HepG2 (cell line): Measurements from ENCODE around the gene COPS9. TPM values are rescaled to one million over a fixed set of nuclear protein-coding genes. Genes with fewer than 3 reads are reported as not detected.

ENCODE experiments used
- ATAC-seq: fragments of 200-7000 bp; cut with Tn5 transposase; 3 replicates; pipeline ENCODE4 v1.9.1; 2020; ENCODE audit warnings: mild to moderate bottlenecking, moderate library complexity
- BruUV-seq: library from RNA; stranded (reverse); fragments of 400-500 nt; replicated peaks from 2 replicates; lab custom pipeline; 2021; lab: Mats Ljungman, UMichigan
- CTCF ChIA-PET: fragments of 300-600 bp; formaldehyde crosslinking; extraction: SDS; loops from one replicate; lab custom pipeline; 2021; ENCODE audit warnings: low total read pairs, inconsistent platforms, low intra/inter-chr PET ratio; lab: Yijun Ruan, JAX
- POLR2A ChIA-PET: fragments of 350-600 bp; sonication (Branson Sonifier 250); formaldehyde crosslinking; loops from one replicate; lab custom pipeline; 2020; ENCODE audit warnings: antibody characterized with exemption, inconsistent platforms; lab: Yijun Ruan, JAX
- DNase-seq: peaks from one replicate; pipeline ENCODE4 v3.0.0-alpha.2; 2015; ENCODE audit warnings: low spot score
- FAIRE-seq: peaks from 3 replicates; lab custom pipeline; 2011; peaks lifted over from hg19 to GRCh38; lab: Jason Lieb, UNC
- H2AFZ ChIP-seq: one replicate; pipeline ENCODE4 v1.6.1; 2011; ENCODE audit warnings: low read length, inconsistent platforms
- H3K27ac ChIP-seq: fragments of 300-600 bp; 3 replicates; pipeline ENCODE4 v1.8.0; 2011; ENCODE audit warnings: mixed run types, mild to moderate bottlenecking, mixed read lengths, low read length, inconsistent platforms; ENCODE audit not compliant: insufficient read depth; ENCODE audit errors: extremely low read length
- H3K27me3 ChIP-seq, 2 experiments: fragments of 200-600 bp in 1 of 2; 2 replicates in 1 of 2; 3 replicates in 1 of 2; pipeline versions ENCODE4 v1.6.0 to v1.8.0; 2011; ENCODE audit warnings: low read length in 2 of 2, mild to moderate bottlenecking in 2 of 2, moderate library complexity in 2 of 2, inconsistent platforms in 1 of 2; ENCODE audit not compliant: insufficient read depth in 2 of 2, control insufficient read depth in 1 of 2
- H3K36me3 ChIP-seq, 2 experiments: fragments of 200-600 bp in 1 of 2; replicated peaks in 1 of 2; 2 replicates in 1 of 2; 3 replicates in 1 of 2; pipeline versions ENCODE4 v1.5.1 to v1.8.0; 2011; ENCODE audit warnings: low read length in 2 of 2, inconsistent platforms in 1 of 2; ENCODE audit not compliant: insufficient read depth in 2 of 2, control insufficient read depth in 1 of 2
- H3K4me1 ChIP-seq: 2 replicates; pipeline ENCODE4 v1.5.1; 2012; ENCODE audit warnings: low read length, inconsistent platforms; ENCODE audit not compliant: insufficient read depth
- H3K4me2 ChIP-seq: 2 replicates; pipeline ENCODE4 v1.6.0; 2011; ENCODE audit warnings: low read depth, low read length, inconsistent platforms
- H3K4me3 ChIP-seq, 3 experiments: fragments of 200-600 bp in 1 of 3; sonication (generic), shearing (Covaris generic) in 1 of 3; replicated peaks in 1 of 3; 2 replicates each; pipeline ENCODE4 v1.5.1; 2011 to 2016; ENCODE audit warnings: low read length in 3 of 3, inconsistent platforms in 2 of 3, low read depth in 2 of 3, mild to moderate bottlenecking in 2 of 3, control low read depth in 1 of 3, mixed read lengths in 1 of 3; ENCODE audit not compliant: insufficient read depth in 1 of 3
- H3K79me2 ChIP-seq: one replicate; pipeline ENCODE4 v1.6.1; 2011; ENCODE audit warnings: low read length, inconsistent platforms; ENCODE audit not compliant: insufficient read depth
- H3K9ac ChIP-seq: 2 replicates; pipeline ENCODE4 v1.6.0; 2011; ENCODE audit warnings: mild to moderate bottlenecking, low read depth, low read length, inconsistent platforms; ENCODE audit not compliant: insufficient read depth
- H3K9me3 ChIP-seq: 2 replicates; pipeline ENCODE4 v1.5.1; 2012; ENCODE audit warnings: mild to moderate bottlenecking, low read length
- H4K20me1 ChIP-seq: 2 replicates; pipeline ENCODE4 v1.6.0; 2011; ENCODE audit warnings: inconsistent platforms, mild to moderate bottlenecking, low read length, moderate library complexity; ENCODE audit not compliant: insufficient read depth
- ELF3 ChIP-seq: IDR thresholded peaks from 2 replicates; pipeline ENCODE4 v1.6.1; 2016; ENCODE audit warnings: missing genetic modification reagents, missing compliant biosample characterization
- NFE2L1 ChIP-seq: sonication (generic); formaldehyde crosslinking; IDR thresholded peaks from 2 replicates; pipeline ENCODE4 v1.4.0; 2020; ENCODE audit warnings: missing genetic modification reagents, mild to moderate bottlenecking, borderline replicate concordance
- RBM39 ChIP-seq: fragments of 200-400 bp; formaldehyde crosslinking; IDR thresholded peaks from one replicate; pipeline ENCODE4 v1.6.1; 2018; ENCODE audit warnings: antibody characterized with exemption, mild to moderate bottlenecking, low read depth, low read length; ENCODE audit not compliant: poor library complexity, severe bottlenecking
- ZNF121 ChIP-seq: sonication (generic); formaldehyde crosslinking; IDR thresholded peaks from 2 replicates; pipeline ENCODE4 v1.5.0; 2020; ENCODE audit warnings: mild to moderate bottlenecking, missing genetic modification reagents
- ZNF335 ChIP-seq: sonication (generic); formaldehyde crosslinking; IDR thresholded peaks from 2 replicates; pipeline ENCODE4 v1.4.0; 2020; ENCODE audit warnings: missing genetic modification reagents
- ZNF350 ChIP-seq: sonication (generic); formaldehyde crosslinking; IDR thresholded peaks from 2 replicates; pipeline ENCODE4 v1.4.0; 2020; ENCODE audit warnings: mild to moderate bottlenecking, low read depth, missing genetic modification reagents, borderline replicate concordance
- ZNF510 ChIP-seq: sonication (generic); formaldehyde crosslinking; IDR thresholded peaks from 2 replicates; pipeline ENCODE4 v1.4.0; 2020; ENCODE audit warnings: low read depth, mild to moderate bottlenecking, missing genetic modification reagents
- WGBS: methylation state at CpG from one replicate; pipeline ENCODE4 v1.1.6; 2017; ENCODE audit warnings: low lambda C conversion rate; 5-methylcytosine and 5-hydroxymethylcytosine counted together
- in situ Hi-C: cut with HindIII; loops from 2 replicates; pipeline ENCODE4 v1.10.0; 2017; ENCODE audit warnings: low pct_unique_long_range_greater_than_20kb; ENCODE audit not compliant: extremely low pct_ligation_motif_present
- intact Hi-C: fragments of 100-400 bp; cut with micrococcal nuclease; formaldehyde crosslinking; loops from one replicate; pipeline ENCODE4 v1.10.0; 2022; ENCODE audit not compliant: unreplicated experiment
- polyA plus RNA-seq, 8 experiments: library from polyadenylated mRNA; depleted of rRNA in 3 of 8; stranded (reverse) in 7 of 8; unstranded in 1 of 8; fragments of >200 nt; fragmentation: Illumina TruSeq in 4 of 8; extraction: Trizol in 4 of 8; gene quantifications; 2 replicates each; pipeline versions ENCODE4 v1.2.1 to v1.2.3, GENCODE V29; 2011 to 2016; ENCODE audit warnings: low read depth in 4 of 8, missing spikeins in 1 of 8, mixed read lengths in 1 of 8; ENCODE audit not compliant: insufficient read depth in 1 of 8
- total RNA-seq, 5 experiments: library from RNA; depleted of rRNA; stranded (reverse); fragments of >200 nt; fragmentation: Illumina TruSeq; extraction: Trizol; gene quantifications; 2 replicates each; pipeline ENCODE4 v1.2.3, GENCODE V29; 2016; ENCODE audit warnings: low read depth in 1 of 5

The COPS9 gene
- total and polyA plus RNA-seq, 2 of the 13 experiments (the other 11 are each of a cell fraction or from before 2014, with no cell fraction given): 180 to 247 TPM

GRCh38 chr2:240133401-240133800 is 2.7 kb downstream of the COPS9 start:
- in situ Hi-C loops: loop anchor here (10.0 kb wide), 1 partner anchor 199 kb away; no protein-coding TSS in a partner anchor
- over 99% methylated on average over 10 of the region's 10 CpGs for WGBS

DNA sequence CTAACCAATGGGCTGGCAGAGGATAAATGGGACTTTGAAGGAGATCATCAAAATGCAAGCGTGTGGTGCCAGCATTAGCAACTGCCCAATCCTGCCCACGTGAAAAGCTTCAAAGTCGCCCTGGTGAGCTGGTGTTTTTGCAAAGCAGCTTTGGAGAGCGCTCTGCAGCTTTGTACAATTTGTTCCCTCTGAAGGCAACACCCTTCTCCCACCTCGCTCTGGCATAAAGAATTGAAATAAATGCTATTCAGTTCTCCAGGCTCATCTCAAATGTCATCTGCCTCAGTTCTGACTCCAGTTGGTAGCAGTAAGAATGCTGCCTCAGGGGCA is 3.5 kb downstream of the COPS9 start:
- no peak overlapping the region for H3K9ac ChIP-seq
- in situ Hi-C loops (loop anchor here (10.0 kb wide), 1 partner anchor 198 kb away; no protein-coding TSS in a partner anchor), intact Hi-C loops (no loop called here)
- DNase-seq: no peak
- ChIA-PET CTCF (no interaction called here), POLR2A (no interaction called here)
- H3K4me3 ChIP-seq: no peak overlapping the region
- TF ChIP-seq ZNF335 (CRISPR knock-in tag): no peak
- TF ChIP-seq ZNF350 (CRISPR knock-in tag): no peak
- no TSS peak for BruUV-seq
- H3K4me1 ChIP-seq: peaks cover 22% of the 10 kb centered on the region
- peaks cover 22 to 58% of the 10 kb centered on the region in 2 experiments for H3K36me3 ChIP-seq
- FAIRE-seq: no peak
- H4K20me1 ChIP-seq: no peaks in the 10 kb centered on the region
- ATAC-seq: no peak
- H3K9me3 ChIP-seq: no peaks in the 10 kb centered on the region
- peaks cover 0 to 9% of the 10 kb centered on the region in 2 experiments; a peak in 2 of 5 replicates for H3K27me3 ChIP-seq
- H2AFZ ChIP-seq: no peak overlapping the region
- peaks cover 23% of the 10 kb centered on the region for H3K79me2 ChIP-seq
- 100% methylated on average over 5 of the region's 5 CpGs for WGBS
- no peak overlapping the region for H3K4me2 ChIP-seq
- H3K27ac ChIP-seq: no peak overlapping the region

More at GRCh38 chr2:240133401-240133800, 2.7 kb downstream of the COPS9 start:
- Histone ChIP-seq H3K27me3 (peaks cover 0 to 17% of the 10 kb centered on the region in 2 experiments; a peak in 2 of 5 replicates), H3K9me3 (no peaks in the 10 kb centered on the region), H3K9ac (no peak overlapping the region), H3K4me1 (peaks cover 22% of the 10 kb centered on the region), H3K4me2 (no peak overlapping the region), H3K36me3 (peaks cover 22 to 53% of the 10 kb centered on the region in 2 experiments), H3K27ac (no peak overlapping the region), H4K20me1 (no peaks in the 10 kb centered on the region), H3K4me3 (no peak overlapping the region), H3K79me2 (peaks cover 23% of the 10 kb centered on the region), H2AFZ (no peak overlapping the region)
- ATAC-seq: no peak
- POLR2A ChIA-PET: no interaction called here
- TF ChIP-seq RBM39 (no peak), ZNF510 (CRISPR knock-in tag) (no peak), NFE2L1 (CRISPR knock-in tag) (no peak), ZNF121 (CRISPR knock-in tag) (no peak), ELF3 (no peak)
- intact Hi-C loops: no loop called here
- CTCF ChIA-PET: no interaction called here
- DNase-seq: no peak
- no peak for FAIRE-seq
- BruUV-seq: no TSS peak
